GM12878 (cell line): ENCODE measurements around the gene ZNF790. TPM values are rescaled to one million over a fixed set of nuclear protein-coding genes. Genes with fewer than 3 reads are reported as not detected.
A peak's percentile ranks its signal among the peaks of the same experiment; 100 is the strongest.

Experiments
- ASH2L ChIP-seq: fragments of 300-600, 200-600 bp; sonication (generic); IDR thresholded peaks from 2 replicates; pipeline ENCODE4 v1.6.1; 2017; ENCODE audit warnings: low read depth, mild to moderate bottlenecking, borderline replicate concordance
- ATF7 ChIP-seq: fragments of 450-650 bp; IDR thresholded peaks from 2 replicates; pipeline ENCODE4 v1.6.1; 2016; ENCODE audit warnings: low read depth, mild to moderate bottlenecking
- BCL11A ChIP-seq: IDR thresholded peaks from 2 replicates; pipeline ENCODE4 v1.6.1; 2011; ENCODE audit warnings: low read depth, low read length
- CBX5 ChIP-seq: sonication (generic); IDR thresholded peaks from 2 replicates; pipeline ENCODE4 v1.6.1; 2016; ENCODE audit warnings: low read depth, moderate library complexity, mild to moderate bottlenecking, inconsistent platforms
- CREM ChIP-seq: IDR thresholded peaks from 2 replicates; pipeline ENCODE4 v1.6.1; 2014; ENCODE audit warnings: antibody characterized with exemption, low read depth
- DPF2 ChIP-seq: fragments of 450-650 bp; IDR thresholded peaks from 2 replicates; pipeline ENCODE4 v1.6.1; 2017; ENCODE audit warnings: mild to moderate bottlenecking
- E4F1 ChIP-seq: fragments of 450-650 bp; IDR thresholded peaks from 2 replicates; pipeline ENCODE4 v1.6.1; 2018; ENCODE audit warnings: borderline replicate concordance, mild to moderate bottlenecking; ENCODE audit not compliant: partially characterized antibody
- ETV6 ChIP-seq, 2 experiments: fragments of 450-650 bp in 1 of 2; IDR thresholded peaks in 1 of 2; conservative IDR thresholded peaks in 1 of 2; 2 replicates each; pipeline ENCODE4 v1.6.1; 2014; ENCODE audit warnings: antibody characterized with exemption in 1 of 2, borderline replicate concordance in 1 of 2, low read depth in 1 of 2, mild to moderate bottlenecking in 1 of 2, moderate library complexity in 1 of 2
- FOXK2 ChIP-seq: fragments of 450-650 bp; IDR thresholded peaks from 2 replicates; pipeline ENCODE4 v1.6.1; 2017; ENCODE audit warnings: mild to moderate bottlenecking, moderate library complexity
- HDGF ChIP-seq: fragments of 450-650 bp; IDR thresholded peaks from 2 replicates; pipeline ENCODE4 v1.6.1; 2016; ENCODE audit warnings: antibody characterized with exemption
- IKZF2 ChIP-seq, 2 experiments: fragments of 450-650 bp; IDR thresholded peaks; 2 replicates each; pipeline ENCODE4 v1.6.1; 2017; ENCODE audit warnings: mild to moderate bottlenecking in 2 of 2, moderate library complexity in 2 of 2
- KAT2A ChIP-seq: conservative IDR thresholded peaks from 2 replicates; pipeline ENCODE4 v1.6.1; 2011; ENCODE audit warnings: low read depth, low read length; ENCODE audit not compliant: control insufficient read depth
- KLF5 ChIP-seq: fragments of 450-650 bp; IDR thresholded peaks from 2 replicates; pipeline ENCODE4 v1.6.1; 2014; ENCODE audit warnings: mild to moderate bottlenecking; ENCODE audit not compliant: partially characterized antibody
- MEF2B ChIP-seq: fragments of 450-650 bp; IDR thresholded peaks from 2 replicates; pipeline ENCODE4 v1.6.1; 2018; ENCODE audit warnings: mild to moderate bottlenecking, moderate library complexity; ENCODE audit not compliant: partially characterized antibody, poor library complexity, severe bottlenecking
- NBN ChIP-seq: fragments of 450-650 bp; IDR thresholded peaks from 2 replicates; pipeline ENCODE4 v1.6.1; 2016
- NFIC ChIP-seq: IDR thresholded peaks from 2 replicates; pipeline ENCODE4 v1.6.1; 2012; ENCODE audit warnings: low read depth, mild to moderate bottlenecking, inconsistent platforms, low read length, moderate library complexity
- NR2C2 ChIP-seq: IDR thresholded peaks from 2 replicates; pipeline ENCODE4 v1.6.1; 2011; ENCODE audit warnings: borderline replicate concordance, low read depth; ENCODE audit not compliant: control insufficient read depth, insufficient read length
- POLR2AphosphoS2 ChIP-seq: IDR thresholded peaks from 2 replicates; pipeline ENCODE4 v1.6.1; 2011; ENCODE audit warnings: low read depth, mild to moderate bottlenecking, low read length, improper control_type of control experiment, moderate library complexity
- RFX5 ChIP-seq: IDR thresholded peaks from 2 replicates; pipeline ENCODE4 v1.6.1; 2011; ENCODE audit warnings: low read depth, low read length, improper control_type of control experiment
- SIN3A ChIP-seq: IDR thresholded peaks from 2 replicates; pipeline ENCODE4 v1.6.1; 2012; ENCODE audit warnings: low read depth, low read length, improper control_type of control experiment
- SMAD5 ChIP-seq: IDR thresholded peaks from 2 replicates; pipeline ENCODE4 v1.6.1; 2016; ENCODE audit warnings: antibody characterized with exemption, low read depth
- SUZ12 ChIP-seq: fragments of 200-600 bp; sonication (generic); IDR thresholded peaks from one replicate; pipeline ENCODE4 v1.6.1; 2018; ENCODE audit warnings: antibody characterized with exemption, mild to moderate bottlenecking; ENCODE audit not compliant: unreplicated experiment
- YY1 ChIP-seq: IDR thresholded peaks from 2 replicates; pipeline ENCODE4 v1.6.1; 2011; ENCODE audit warnings: low read depth, mild to moderate bottlenecking, low read length
- ZNF217 ChIP-seq: fragments of 450-650 bp; IDR thresholded peaks from 2 replicates; pipeline ENCODE4 v1.6.1; 2017; ENCODE audit warnings: antibody characterized with exemption, mild to moderate bottlenecking
- ZNF384 ChIP-seq: IDR thresholded peaks from 2 replicates; pipeline ENCODE4 v1.6.1; 2012; ENCODE audit warnings: low read depth, mild to moderate bottlenecking, low read length, improper control_type of control experiment, borderline replicate concordance
- ZNF622 ChIP-seq: fragments of 450-650 bp; IDR thresholded peaks from 2 replicates; pipeline ENCODE4 v1.6.1; 2017; ENCODE audit warnings: mild to moderate bottlenecking, inconsistent platforms
- ZZZ3 ChIP-seq: IDR thresholded peaks from 2 replicates; pipeline ENCODE4 v1.6.1; 2011; ENCODE audit warnings: low read depth; ENCODE audit not compliant: control insufficient read depth, insufficient read length
- polyA plus RNA-seq, 11 experiments: library from polyadenylated mRNA; depleted of rRNA in 4 of 11; unstranded in 6 of 11; stranded (reverse) in 5 of 11; fragments of >200 nt; fragmentation: Nextera tagmentation in 4 of 11; fragmentation: Illumina TruSeq in 1 of 11; extraction: Ambion mirVana in 4 of 11; extraction: Trizol in 1 of 11; gene quantifications; 1 replicate in 1 of 11; 2 replicates in 10 of 11; pipeline versions ENCODE4 v1.2.1 to v1.2.3, GENCODE V29; 2011 to 2016; ENCODE audit warnings: inconsistent platforms in 2 of 11, missing spikeins in 2 of 11, low read depth in 1 of 11
- total RNA-seq, 4 experiments: library from RNA; depleted of rRNA in 3 of 4; stranded (reverse); fragments of >200 nt in 3 of 4; fragmentation: Illumina TruSeq in 1 of 4; extraction: Trizol in 1 of 4; gene quantifications; 2 replicates each; pipeline versions ENCODE4 v1.2.1 to v1.2.3, GENCODE V29; 2013 to 2021
- TF ChIP-seq, protein P1 (sequence below): fragments of 450-650 bp; IDR thresholded peaks from 2 replicates; pipeline ENCODE4 v1.6.1; 2016; ENCODE audit warnings: mild to moderate bottlenecking
- TF ChIP-seq, protein P2 (sequence below): fragments of 450-650 bp; IDR thresholded peaks from 2 replicates; pipeline ENCODE4 v1.6.1; 2016; ENCODE audit warnings: mild to moderate bottlenecking

ZNF790 gene
- total and polyA plus RNA-seq, 10 of the 15 experiments (the other 5 are each of a cell fraction or from before 2014, with no cell fraction given) = 0.87 to 5.2 (median 2.9) TPM

GRCh38 chr19:36847968-36848367 is 9.8 kb upstream of the ZNF790 start (continued):
- TF ChIP-seq E4F1 = no peak
- TF ChIP-seq CREM = no peak
- TF ChIP-seq IKZF2 (IDR thresholded peaks at IDR 0.05) = peak; percentile 59; a peak in 3 of 4 replicates
- TF ChIP-seq, protein P1, sequence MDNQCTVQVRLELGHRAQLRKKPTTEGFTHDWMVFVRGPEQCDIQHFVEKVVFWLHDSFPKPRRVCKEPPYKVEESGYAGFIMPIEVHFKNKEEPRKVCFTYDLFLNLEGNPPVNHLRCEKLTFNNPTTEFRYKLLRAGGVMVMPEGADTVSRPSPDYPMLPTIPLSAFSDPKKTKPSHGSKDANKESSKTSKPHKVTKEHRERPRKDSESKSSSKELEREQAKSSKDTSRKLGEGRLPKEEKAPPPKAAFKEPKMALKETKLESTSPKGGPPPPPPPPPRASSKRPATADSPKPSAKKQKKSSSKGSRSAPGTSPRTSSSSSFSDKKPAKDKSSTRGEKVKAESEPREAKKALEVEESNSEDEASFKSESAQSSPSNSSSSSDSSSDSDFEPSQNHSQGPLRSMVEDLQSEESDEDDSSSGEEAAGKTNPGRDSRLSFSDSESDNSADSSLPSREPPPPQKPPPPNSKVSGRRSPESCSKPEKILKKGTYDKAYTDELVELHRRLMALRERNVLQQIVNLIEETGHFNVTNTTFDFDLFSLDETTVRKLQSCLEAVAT = no peak
- TF ChIP-seq ZZZ3 = no peak
- no peak for TF ChIP-seq NFIC
- no peak for TF ChIP-seq ETV6 (conservative IDR thresholded peaks at IDR 0.05 in 1 of 2, IDR thresholded peaks at IDR 0.05 in 1 of 2; ENCODE audit: borderline replicate concordance in 1 of 2, low read depth in 1 of 2)
- TF ChIP-seq SUZ12 = no peak
- TF ChIP-seq ZNF622 = no peak
- TF ChIP-seq SMAD5 = no peak
- no peak for TF ChIP-seq HDGF
- no peak for TF ChIP-seq ASH2L
- TF ChIP-seq ZNF217 = no peak
- no peak for TF ChIP-seq NR2C2
- TF ChIP-seq KAT2A = no peak
- no peak for TF ChIP-seq CBX5
- peak; percentile 48 for TF ChIP-seq ATF7
- TF ChIP-seq, protein P2, sequence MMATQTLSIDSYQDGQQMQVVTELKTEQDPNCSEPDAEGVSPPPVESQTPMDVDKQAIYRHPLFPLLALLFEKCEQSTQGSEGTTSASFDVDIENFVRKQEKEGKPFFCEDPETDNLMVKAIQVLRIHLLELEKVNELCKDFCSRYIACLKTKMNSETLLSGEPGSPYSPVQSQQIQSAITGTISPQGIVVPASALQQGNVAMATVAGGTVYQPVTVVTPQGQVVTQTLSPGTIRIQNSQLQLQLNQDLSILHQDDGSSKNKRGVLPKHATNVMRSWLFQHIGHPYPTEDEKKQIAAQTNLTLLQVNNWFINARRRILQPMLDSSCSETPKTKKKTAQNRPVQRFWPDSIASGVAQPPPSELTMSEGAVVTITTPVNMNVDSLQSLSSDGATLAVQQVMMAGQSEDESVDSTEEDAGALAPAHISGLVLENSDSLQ = no peak
- TF ChIP-seq SIN3A = no peak
- no peak for TF ChIP-seq ZNF384
- no peak for TF ChIP-seq KLF5
- TF ChIP-seq FOXK2 = no peak
- no peak for TF ChIP-seq YY1
- no peak for TF ChIP-seq RFX5
- TF ChIP-seq BCL11A = peak; percentile 57; the same call in 1 of the 2 replicates
- TF ChIP-seq NBN = no peak
- no peak for TF ChIP-seq DPF2
- peak; percentile 73 for TF ChIP-seq MEF2B
- TF ChIP-seq POLR2AphosphoS2 = no peak
